IPS DF 19.7 (cell line): Measurements from ENCODE around the gene CAPN10.

ENCODE experiments used
- DNase-seq: peaks from one replicate; pipeline ENCODE4 v3.0.0-alpha.2; 2013; ENCODE audit warnings: low read depth, low spot score

Gene CAPN10

GRCh38 chr2:240574386-240575100, 12.0 kb upstream of the CAPN10 start:
- no peak for DNase-seq

GRCh38 chr2:240575101-240575965, 11.2 kb upstream of the CAPN10 start:
- no peak for DNase-seq

- DNase-seq = no peak
Observed at GRCh38 chr2:240576036-240576435, 10.5 kb upstream of the CAPN10 start.

- DNase-seq = no peak
Observed at GRCh38 chr2:240576436-240577205, 9.9 kb upstream of the CAPN10 start.

GRCh38 chr2:240577281-240578109, 9.0 kb upstream of the CAPN10 start:
- DNase-seq = no peak

- no peak for DNase-seq
Observed at GRCh38 chr2:240578110-240578450, 8.5 kb upstream of the CAPN10 start.

- no peak for DNase-seq
Observed at GRCh38 chr2:240578488-240578887, 8.0 kb upstream of the CAPN10 start.

- DNase-seq = no peak
Observed at GRCh38 chr2:240579071-240579762, 7.3 kb upstream of the CAPN10 start.

GRCh38 chr2:240579771-240580614, 6.5 kb upstream of the CAPN10 start:
- DNase-seq = no peak

- DNase-seq = no peak
Observed at GRCh38 chr2:240581811-240582210, 4.7 kb upstream of the CAPN10 start.

- no peak for DNase-seq
Observed at GRCh38 chr2:240582781-240583180, 3.8 kb upstream of the CAPN10 start.

GRCh38 chr2:240583774-240584173, 2.8 kb upstream of the CAPN10 start:
- no peak for DNase-seq

GRCh38 chr2:240584486-240585031, 2.0 kb upstream of the CAPN10 start:
- no peak for DNase-seq

- DNase-seq = no peak
Observed at GRCh38 chr2:240585101-240585500, 1.4 kb upstream of the CAPN10 start.

- DNase-seq = no peak
Observed at GRCh38 chr2:240585681-240586197, 795 bp upstream of the CAPN10 start.

- no peak for DNase-seq
Observed at GRCh38 chr2:240586919-240587800, 626 bp downstream of the CAPN10 start.

GRCh38 chr2:240588006-240588655, 1.6 kb downstream of the CAPN10 start:
- DNase-seq = no peak

GRCh38 chr2:240588669-240589068, 2.1 kb downstream of the CAPN10 start:
- DNase-seq = no peak
